IPS DF 6.9 (cell line): ENCODE results near the gene LDLRAD1.
"Not testable (repeated sequence)": the region's sequence is repeated elsewhere in the genome, so short reads cannot be mapped to it uniquely, and the experiment has no call there.

Source experiments
- DNase-seq: peaks from one replicate; pipeline ENCODE4 v3.0.0-alpha.2; 2013; ENCODE audit warnings: low read depth, low spot score
- H3K27ac ChIP-seq: one replicate; pipeline ENCODE4 v1.5.1; 2013; ENCODE audit warnings: low read length, control low read depth
- H3K27me3 ChIP-seq: 2 replicates; pipeline ENCODE4 v1.6.1; 2013; ENCODE audit warnings: mild to moderate bottlenecking, low read length; ENCODE audit not compliant: control insufficient read depth, insufficient read depth
- H3K36me3 ChIP-seq: 2 replicates; pipeline ENCODE4 v1.6.1; 2013; ENCODE audit warnings: low read length; ENCODE audit not compliant: control insufficient read depth, insufficient read depth
- H3K4me1 ChIP-seq: 2 replicates; pipeline ENCODE4 v1.6.1; 2013; ENCODE audit warnings: low read length; ENCODE audit not compliant: control insufficient read depth, insufficient read depth
- H3K4me3 ChIP-seq: 2 replicates; pipeline ENCODE4 v1.5.1; 2013; ENCODE audit warnings: mild to moderate bottlenecking, low read length
- H3K9me3 ChIP-seq: 2 replicates; pipeline ENCODE4 v1.6.1; 2013; ENCODE audit warnings: low read length, inconsistent platforms; ENCODE audit not compliant: control insufficient read depth, insufficient read depth
- WGBS: extraction: QIAGEN DNeasy Blood & Tissue Kit; methylation state at CpG from one replicate; pipeline ENCODE4 v1.1.7; 2013; ENCODE audit warnings: mixed read lengths, missing lambda C conversion rate; ENCODE audit not compliant: insufficient read length, insufficient coverage; 5-methylcytosine and 5-hydroxymethylcytosine counted together

LDLRAD1 gene

GRCh38 chr1:54017979-54018378 lies at the start of gene LDLRAD1:
Gene LDLRAD1, minus strand, starts transcription at chr1:54018186. Its CDS starts 74 bp downstream, at chr1:54018112.
- Histone ChIP-seq H3K9me3 (no peaks in the 10 kb centered on the region), H3K27ac (no peak within 1 kb of the TSS), H3K27me3 (no peaks in the 10 kb centered on the region), H3K4me1 (no peaks in the 10 kb centered on the region), H3K4me3 (no peak within 1 kb of the TSS), H3K36me3 (no peaks in the 10 kb centered on the region)
- no CpG with 5 or more reads among the region's 6 CpGs for WGBS
- DNase-seq = no peak

GRCh38 chr1:54064299-54064698 lies 46.3 kb upstream of the LDLRAD1 start:
- Histone ChIP-seq H3K27ac (no peak overlapping the region), H3K36me3 (no peaks in the 10 kb centered on the region), H3K4me1 (no peaks in the 10 kb centered on the region), H3K9me3 (no peaks in the 10 kb centered on the region), H3K27me3 (no peaks in the 10 kb centered on the region), H3K4me3 (no peak overlapping the region)
- DNase-seq = no peak
- no CpG with 5 or more reads among the region's 5 CpGs for WGBS

- no peak overlapping the region for H3K27ac ChIP-seq
- no peaks in the 10 kb centered on the region for H3K27me3 ChIP-seq
- no peaks in the 10 kb centered on the region for H3K4me1 ChIP-seq
- H3K36me3 ChIP-seq = no peaks in the 10 kb centered on the region
- no peak for DNase-seq
- no peaks in the 10 kb centered on the region for H3K9me3 ChIP-seq
- WGBS = no CpG with 5 or more reads among the region's 5 CpGs
- H3K4me3 ChIP-seq = no peak overlapping the region
Measured at GRCh38 chr1:54054438-54054749, 36.4 kb upstream of the LDLRAD1 start.

GRCh38 chr1:54053745-54054437 lies 35.9 kb upstream of the LDLRAD1 start:
- Histone ChIP-seq H3K27me3 (no peaks in the 10 kb centered on the region), H3K36me3 (no peaks in the 10 kb centered on the region), H3K4me1 (no peaks in the 10 kb centered on the region), H3K4me3 (peak overlapping the region; percentile 98), H3K9me3 (no peaks in the 10 kb centered on the region), H3K27ac (no peak overlapping the region)
- no CpG with 5 or more reads among the region's 21 CpGs for WGBS
- no peak for DNase-seq

- Histone ChIP-seq H3K4me3 (peak within 1 kb of the TSS; percentile 98), H3K4me1 (no peaks in the 10 kb centered on the region), H3K27me3 (no peaks in the 10 kb centered on the region), H3K27ac (no peak within 1 kb of the TSS), H3K9me3 (no peaks in the 10 kb centered on the region), H3K36me3 (no peaks in the 10 kb centered on the region)
- WGBS = no CpG with 5 or more reads among the region's 59 CpGs
- peak; percentile 92 for DNase-seq
Measured at GRCh38 chr1:54052934-54053744, 35.2 kb upstream of the LDLRAD1 start, which contains the start of the genes TCEANC2 and TMEM59. Gene TCEANC2, plus strand, starts transcription at chr1:54053608. Its CDS starts 815 bp downstream, at chr1:54054423. Gene TMEM59, minus strand, starts transcription at chr1:54053204. Its CDS starts 16 bp downstream, at chr1:54053188.

- Histone ChIP-seq H3K27me3 (no peaks in the 10 kb centered on the region), H3K4me1 (no peaks in the 10 kb centered on the region), H3K36me3 (no peaks in the 10 kb centered on the region), H3K27ac (no peak overlapping the region), H3K4me3 (peak overlapping the region; percentile 98), H3K9me3 (no peaks in the 10 kb centered on the region)
- WGBS = no CpG with 5 or more reads among the region's 23 CpGs
- no peak for DNase-seq
Measured at GRCh38 chr1:54052431-54052933, 34.5 kb upstream of the LDLRAD1 start.

GRCh38 chr1:54051933-54052430 lies 34.0 kb upstream of the LDLRAD1 start:
- no CpG with 5 or more reads among the region's 8 CpGs for WGBS

GRCh38 chr1:54050435-54050834 lies 32.4 kb upstream of the LDLRAD1 start:
- H3K4me1 ChIP-seq, H3K27me3 ChIP-seq, DNase-seq, H3K9me3 ChIP-seq, H3K36me3 ChIP-seq, H3K27ac ChIP-seq, H3K4me3 ChIP-seq: not testable (repeated sequence)
- no CpG with 5 or more reads among the region's 12 CpGs for WGBS

More at GRCh38 chr1:54051933-54052430, 34.0 kb upstream of the LDLRAD1 start:
- Histone ChIP-seq H3K9me3 (no peaks in the 10 kb centered on the region), H3K36me3 (no peaks in the 10 kb centered on the region), H3K27ac (no peak overlapping the region), H3K27me3 (no peaks in the 10 kb centered on the region), H3K4me1 (no peaks in the 10 kb centered on the region), H3K4me3 (peak overlapping the region; percentile 98; the same call in 1 of the 2 replicates)
- DNase-seq = no peak

GRCh38 chr1:54047384-54048305 lies 29.7 kb upstream of the LDLRAD1 start:
- DNase-seq = no peak
- no peak overlapping the region for H3K27ac ChIP-seq
- H3K36me3 ChIP-seq = no peaks in the 10 kb centered on the region
- no peaks in the 10 kb centered on the region for H3K27me3 ChIP-seq
- no peaks in the 10 kb centered on the region for H3K9me3 ChIP-seq
- no peaks in the 10 kb centered on the region for H3K4me1 ChIP-seq
- no CpG with 5 or more reads among the region's 5 CpGs for WGBS
- no peak overlapping the region for H3K4me3 ChIP-seq
